ENCODE data around the gene CALN1.
"Not testable (repeated sequence)": the region's sequence is repeated elsewhere in the genome, so short reads cannot be mapped to it uniquely, and the experiment has no call there.

The CALN1 gene

GRCh38 chr7:72265071-72265904, 146.8 kb downstream of the CALN1 start:
- DNase-seq, result no peak

GRCh38 chr7:72260406-72260805, 151.7 kb downstream of the CALN1 start:
- no peak for DNase-seq

- no peak for DNase-seq
These were observed 154.1 kb downstream of the CALN1 start for GRCh38 chr7:72258074-72258473.

GRCh38 chr7:72254455-72254854, 157.7 kb downstream of the CALN1 start:
- no peak for DNase-seq

GRCh38 chr7:72249106-72249505, 163.0 kb downstream of the CALN1 start:
- DNase-seq, result no peak

GRCh38 chr7:72244826-72245398, 167.2 kb downstream of the CALN1 start:
- no peak for DNase-seq

GRCh38 chr7:72243329-72243728, 168.8 kb downstream of the CALN1 start:
- DNase-seq, result no peak

- DNase-seq, result no peak
These were observed 176.8 kb downstream of the CALN1 start for GRCh38 chr7:72235351-72235750.

GRCh38 chr7:72234086-72234485, 178.1 kb downstream of the CALN1 start:
- no peak for DNase-seq

GRCh38 chr7:72230281-72230680, 181.9 kb downstream of the CALN1 start:
- no peak for DNase-seq

- no peak for DNase-seq
These were observed 188.8 kb downstream of the CALN1 start for GRCh38 chr7:72223351-72223750.

- DNase-seq, result no peak
These were observed 190.0 kb downstream of the CALN1 start for GRCh38 chr7:72222136-72222535.

- no peak for DNase-seq
These were observed 192.6 kb downstream of the CALN1 start for GRCh38 chr7:72219500-72219899.

- DNase-seq, result no peak
These were observed 195.0 kb downstream of the CALN1 start for GRCh38 chr7:72217151-72217550.

GRCh38 chr7:72213769-72214168, 198.4 kb downstream of the CALN1 start:
- DNase-seq, result no peak

GRCh38 chr7:72213081-72213480, 199.1 kb downstream of the CALN1 start:
- no peak for DNase-seq

- DNase-seq, result no peak
These were observed 201.0 kb downstream of the CALN1 start for GRCh38 chr7:72211175-72211574.

- DNase-seq, result not testable (repeated sequence)
These were observed 203.1 kb downstream of the CALN1 start for GRCh38 chr7:72209006-72209405.

- no peak for DNase-seq
These were observed 216.0 kb downstream of the CALN1 start for GRCh38 chr7:72196176-72196575.

GRCh38 chr7:72190919-72191318, 221.2 kb downstream of the CALN1 start:
- DNase-seq, result no peak

- no peak for DNase-seq
These were observed 222.0 kb downstream of the CALN1 start for GRCh38 chr7:72190146-72190545.

- no peak for DNase-seq
These were observed 225.0 kb downstream of the CALN1 start for GRCh38 chr7:72187179-72187578.

GRCh38 chr7:72183835-72184234, 228.3 kb downstream of the CALN1 start:
- DNase-seq, result no peak

GRCh38 chr7:72182036-72182435, 230.1 kb downstream of the CALN1 start:
- no peak for DNase-seq

- no peak for DNase-seq
These were observed 235.3 kb downstream of the CALN1 start for GRCh38 chr7:72176875-72177274.

Data from NCI-H446 treated with DMSO at 0.1 percent for 48 hours (cell line).